Calu3 (cell line): Measurements from ENCODE around the gene KCND3. TPM values are rescaled to one million over a fixed set of nuclear protein-coding genes. Genes with fewer than 3 reads are reported as not detected.

Experiments
- BruUV-seq: library from RNA; stranded (reverse); fragments of 400-500 nt; replicated peaks from 2 replicates; lab custom pipeline; 2021; lab: Mats Ljungman, UMichigan
- CTCF ChIA-PET: fragments of 300-600 bp; sonication (Branson Sonifier 250); formaldehyde crosslinking; loops from one replicate; lab custom pipeline; 2022; ENCODE audit warnings: antibody characterized with exemption; lab: Charles Lee
- DNase-seq: peaks from one replicate; pipeline ENCODE4 v3.0.0; 2022
- H3K27ac Mint-ChIP-seq: one replicate; pipeline ENCODE4 v1.8.0; 2022; ENCODE audit warnings: mixed read lengths; ENCODE audit not compliant: unreplicated experiment
- H3K27me3 Mint-ChIP-seq: one replicate; pipeline ENCODE4 v1.8.0; 2022; ENCODE audit warnings: mixed read lengths; ENCODE audit not compliant: unreplicated experiment
- H3K36me3 Mint-ChIP-seq: one replicate; pipeline ENCODE4 v1.8.0; 2022; ENCODE audit warnings: mild to moderate bottlenecking, moderate library complexity, mixed read lengths; ENCODE audit not compliant: insufficient read depth, unreplicated experiment
- H3K4me1 Mint-ChIP-seq: one replicate; pipeline ENCODE4 v1.8.0; 2022; ENCODE audit warnings: mild to moderate bottlenecking, low read depth, mixed read lengths; ENCODE audit not compliant: unreplicated experiment
- H3K4me3 Mint-ChIP-seq: one replicate; pipeline ENCODE4 v1.8.0; 2022; ENCODE audit warnings: mild to moderate bottlenecking, low read depth, moderate library complexity, mixed read lengths; ENCODE audit not compliant: unreplicated experiment
- H3K9me3 Mint-ChIP-seq: one replicate; pipeline ENCODE4 v1.8.0; 2022; ENCODE audit warnings: low read depth, mixed read lengths; ENCODE audit not compliant: unreplicated experiment
- intact Hi-C: fragments of 100-400 bp; cut with micrococcal nuclease; formaldehyde crosslinking; loops from one replicate; pipeline ENCODE4 v1.10.0; 2022; ENCODE audit not compliant: unreplicated experiment
- total RNA-seq: library from RNA; stranded (reverse); gene quantifications from 2 replicates; pipeline ENCODE4 v1.2.3, GENCODE V29; 2022
- TF ChIP-seq, protein P1 (sequence below): fragments of 200-600 bp; IDR thresholded peaks from one replicate; pipeline ENCODE4 v1.8.0; 2022; ENCODE audit warnings: antibody characterized with exemption; ENCODE audit not compliant: unreplicated experiment

The KCND3 gene
- total RNA-seq, 1 experiment from 2014 or later: 0.07 TPM

- CTCF ChIA-PET: no interaction called here
- H3K27me3 Mint-ChIP-seq: peaks cover 96% of the 10 kb centered on the region
- no peak overlapping the region for H3K27ac Mint-ChIP-seq
- no peaks in the 10 kb centered on the region for H3K36me3 Mint-ChIP-seq
- DNase-seq: no peak
- TF ChIP-seq, protein P1, sequence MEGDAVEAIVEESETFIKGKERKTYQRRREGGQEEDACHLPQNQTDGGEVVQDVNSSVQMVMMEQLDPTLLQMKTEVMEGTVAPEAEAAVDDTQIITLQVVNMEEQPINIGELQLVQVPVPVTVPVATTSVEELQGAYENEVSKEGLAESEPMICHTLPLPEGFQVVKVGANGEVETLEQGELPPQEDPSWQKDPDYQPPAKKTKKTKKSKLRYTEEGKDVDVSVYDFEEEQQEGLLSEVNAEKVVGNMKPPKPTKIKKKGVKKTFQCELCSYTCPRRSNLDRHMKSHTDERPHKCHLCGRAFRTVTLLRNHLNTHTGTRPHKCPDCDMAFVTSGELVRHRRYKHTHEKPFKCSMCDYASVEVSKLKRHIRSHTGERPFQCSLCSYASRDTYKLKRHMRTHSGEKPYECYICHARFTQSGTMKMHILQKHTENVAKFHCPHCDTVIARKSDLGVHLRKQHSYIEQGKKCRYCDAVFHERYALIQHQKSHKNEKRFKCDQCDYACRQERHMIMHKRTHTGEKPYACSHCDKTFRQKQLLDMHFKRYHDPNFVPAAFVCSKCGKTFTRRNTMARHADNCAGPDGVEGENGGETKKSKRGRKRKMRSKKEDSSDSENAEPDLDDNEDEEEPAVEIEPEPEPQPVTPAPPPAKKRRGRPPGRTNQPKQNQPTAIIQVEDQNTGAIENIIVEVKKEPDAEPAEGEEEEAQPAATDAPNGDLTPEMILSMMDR: no peak
- H3K9me3 Mint-ChIP-seq: no peaks in the 10 kb centered on the region
- intact Hi-C loops: no loop called here
- H3K4me1 Mint-ChIP-seq: no peaks in the 10 kb centered on the region
- no peak overlapping the region for H3K4me3 Mint-ChIP-seq
- BruUV-seq: no TSS peak
Observed at GRCh38 chr1:111821121-111821745, 168.2 kb downstream of the KCND3 start.

- H3K9me3 Mint-ChIP-seq: no peaks in the 10 kb centered on the region
- no TSS peak for BruUV-seq
- H3K4me1 Mint-ChIP-seq: no peaks in the 10 kb centered on the region
- H3K36me3 Mint-ChIP-seq: no peaks in the 10 kb centered on the region
- H3K27me3 Mint-ChIP-seq: peaks cover 96% of the 10 kb centered on the region
- no peak for DNase-seq
- H3K4me3 Mint-ChIP-seq: no peak overlapping the region
- intact Hi-C loops: no loop called here
- H3K27ac Mint-ChIP-seq: no peak overlapping the region
- CTCF ChIA-PET: no interaction called here
- TF ChIP-seq, protein P1: no peak
Observed at GRCh38 chr1:111819566-111820263, 169.8 kb downstream of the KCND3 start.

- H3K4me1 Mint-ChIP-seq: no peaks in the 10 kb centered on the region
- TF ChIP-seq, protein P1: no peak
- no peak overlapping the region for H3K27ac Mint-ChIP-seq
- no peak overlapping the region for H3K4me3 Mint-ChIP-seq
- no peaks in the 10 kb centered on the region for H3K36me3 Mint-ChIP-seq
- CTCF ChIA-PET: no interaction called here
- intact Hi-C loops: no loop called here
- no peaks in the 10 kb centered on the region for H3K9me3 Mint-ChIP-seq
- H3K27me3 Mint-ChIP-seq: peaks cover 95% of the 10 kb centered on the region
- no TSS peak for BruUV-seq
- no peak for DNase-seq
Observed at GRCh38 chr1:111818546-111818945, 170.9 kb downstream of the KCND3 start.

- H3K27ac Mint-ChIP-seq: no peak overlapping the region
- H3K4me3 Mint-ChIP-seq: no peak overlapping the region
- intact Hi-C loops: no loop called here
- H3K36me3 Mint-ChIP-seq: no peaks in the 10 kb centered on the region
- no peaks in the 10 kb centered on the region for H3K9me3 Mint-ChIP-seq
- H3K27me3 Mint-ChIP-seq: peaks cover 91% of the 10 kb centered on the region
- TF ChIP-seq, protein P1: no peak
- no peak for DNase-seq
- CTCF ChIA-PET: no interaction called here
- BruUV-seq: no TSS peak
- H3K4me1 Mint-ChIP-seq: no peaks in the 10 kb centered on the region
Observed at GRCh38 chr1:111818081-111818480, 171.4 kb downstream of the KCND3 start.
